Dendritic cell treated with granulocyte-macrophage colony-stimulating factor and Interleukin-4, amounts not matched to agents 40 ng/mL and 50 ng/mL, for 4 days (primary cell): ENCODE measurements around the gene ARHGAP23.
"Not testable (repeated sequence)": the region's sequence is repeated elsewhere in the genome, so short reads cannot be mapped to it uniquely, and the experiment has no call there.

ENCODE experiments used
- H3K27ac Mint-ChIP-seq: one replicate; pipeline ENCODE4 v1.8.0; 2022; ENCODE audit warnings: mild to moderate bottlenecking, mixed read lengths
- H3K27me3 Mint-ChIP-seq: one replicate; pipeline ENCODE4 v1.8.0; 2022; ENCODE audit warnings: mild to moderate bottlenecking, mixed read lengths
- H3K36me3 Mint-ChIP-seq: one replicate; pipeline ENCODE4 v1.8.0; 2022; ENCODE audit warnings: low read depth, mixed read lengths
- H3K4me1 Mint-ChIP-seq: one replicate; pipeline ENCODE4 v1.8.0; 2022; ENCODE audit warnings: low read depth, mixed read lengths
- H3K4me3 Mint-ChIP-seq: one replicate; pipeline ENCODE4 v1.8.0; 2022; ENCODE audit warnings: mild to moderate bottlenecking, moderate library complexity, mixed read lengths
- H3K9me3 Mint-ChIP-seq: one replicate; pipeline ENCODE4 v1.8.0; 2022; ENCODE audit warnings: mixed read lengths
- intact Hi-C: fragments of 100-400 bp; cut with micrococcal nuclease; formaldehyde crosslinking; loops from one replicate; pipeline ENCODE4 v1.15.0; 2022

ARHGAP23 gene

GRCh38 chr17:38508570-38508950, 80.3 kb downstream of the ARHGAP23 start:
- Mint-ChIP-seq H3K27ac (no peak overlapping the region), H3K4me3 (no peak overlapping the region), H3K9me3 (no peaks in the 10 kb centered on the region), H3K36me3 (no peaks in the 10 kb centered on the region), H3K27me3 (peaks cover 47% of the 10 kb centered on the region), H3K4me1 (peaks cover 7% of the 10 kb centered on the region)
- intact Hi-C loops, result no loop called here

DNA sequence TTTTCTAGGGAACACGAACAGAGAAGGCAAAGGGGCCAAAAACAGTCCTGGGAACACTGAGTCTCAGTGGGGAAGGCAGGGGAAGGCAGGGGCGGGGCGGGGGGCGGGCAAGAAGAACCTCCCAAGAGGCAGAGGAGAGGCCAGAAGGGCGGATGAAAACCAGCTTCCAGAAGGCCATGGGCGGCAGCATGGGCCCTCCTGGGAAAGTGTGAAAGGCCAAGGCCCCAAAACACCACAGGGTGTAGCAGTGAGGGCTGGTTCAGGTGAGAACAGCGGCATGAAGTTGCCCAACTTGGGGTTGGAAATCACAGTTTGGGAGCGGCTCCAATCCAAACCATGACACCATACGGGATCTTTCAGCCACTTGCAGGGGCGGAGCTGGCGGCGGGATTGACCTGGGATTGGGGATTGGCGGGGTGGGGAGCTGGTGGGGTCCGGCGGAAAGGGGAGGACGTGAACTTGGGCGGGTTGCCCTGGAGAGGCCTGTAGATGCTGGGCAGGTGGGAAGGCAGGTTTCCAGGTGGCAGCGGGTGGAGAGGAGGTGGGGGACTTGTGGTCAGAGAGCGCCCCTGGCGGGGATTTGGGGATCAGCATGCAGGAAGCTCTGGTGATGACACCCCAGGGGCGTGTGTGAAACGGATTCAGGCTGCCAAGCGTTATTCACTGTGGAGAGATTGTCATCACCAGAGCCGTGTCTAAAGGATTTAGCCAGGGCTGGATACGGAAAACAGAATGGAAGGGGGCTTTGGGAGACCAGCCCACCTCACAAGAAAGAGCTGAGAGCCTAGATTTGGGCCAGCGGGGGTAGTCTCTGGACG, 80.9 kb downstream of the ARHGAP23 start:
- H3K27ac Mint-ChIP-seq, result no peak overlapping the region
- intact Hi-C loops, result no loop called here
- no peaks in the 10 kb centered on the region for H3K9me3 Mint-ChIP-seq
- no peaks in the 10 kb centered on the region for H3K36me3 Mint-ChIP-seq
- peak overlapping the region; percentile 68 for H3K4me3 Mint-ChIP-seq
- H3K27me3 Mint-ChIP-seq, result peaks cover 47% of the 10 kb centered on the region
- peaks cover 7% of the 10 kb centered on the region for H3K4me1 Mint-ChIP-seq

DNA sequence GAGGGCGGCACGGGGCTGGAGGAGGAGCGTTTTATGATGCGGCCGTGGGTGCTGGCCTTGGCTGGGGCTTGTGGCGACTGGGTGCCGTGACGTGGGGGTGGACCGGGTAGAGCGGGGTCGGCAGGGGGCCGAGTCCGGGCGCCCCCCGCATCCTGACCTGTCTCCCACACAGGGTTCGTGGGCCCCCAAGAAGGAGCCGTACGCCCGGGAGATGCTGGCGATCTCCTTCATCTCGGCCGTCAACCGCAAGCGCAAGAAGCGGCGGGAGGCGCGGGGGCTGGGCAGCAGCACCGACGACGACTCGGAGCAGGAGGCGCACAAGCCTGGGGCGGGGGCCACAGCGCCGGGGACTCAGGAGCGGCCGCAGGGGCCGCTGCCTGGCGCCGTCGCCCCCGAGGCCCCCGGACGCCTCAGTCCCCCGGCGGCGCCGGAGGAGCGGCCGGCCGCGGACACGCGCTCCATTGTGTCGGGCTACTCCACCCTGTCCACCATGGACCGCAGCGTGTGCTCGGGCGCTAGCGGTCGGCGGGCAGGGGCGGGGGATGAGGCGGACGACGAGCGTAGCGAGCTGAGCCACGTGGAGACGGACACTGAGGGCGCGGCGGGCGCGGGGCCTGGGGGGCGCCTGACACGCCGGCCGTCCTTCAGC, 81.6 kb downstream of the ARHGAP23 start:
- peaks cover 52% of the 10 kb centered on the region for H3K27me3 Mint-ChIP-seq
- no peaks in the 10 kb centered on the region for H3K36me3 Mint-ChIP-seq
- no peaks in the 10 kb centered on the region for H3K9me3 Mint-ChIP-seq
- H3K4me1 Mint-ChIP-seq, result peaks cover 7% of the 10 kb centered on the region
- peak overlapping the region; percentile 68 for H3K4me3 Mint-ChIP-seq
- intact Hi-C loops, result no loop called here
- H3K27ac Mint-ChIP-seq, result no peak overlapping the region

DNA sequence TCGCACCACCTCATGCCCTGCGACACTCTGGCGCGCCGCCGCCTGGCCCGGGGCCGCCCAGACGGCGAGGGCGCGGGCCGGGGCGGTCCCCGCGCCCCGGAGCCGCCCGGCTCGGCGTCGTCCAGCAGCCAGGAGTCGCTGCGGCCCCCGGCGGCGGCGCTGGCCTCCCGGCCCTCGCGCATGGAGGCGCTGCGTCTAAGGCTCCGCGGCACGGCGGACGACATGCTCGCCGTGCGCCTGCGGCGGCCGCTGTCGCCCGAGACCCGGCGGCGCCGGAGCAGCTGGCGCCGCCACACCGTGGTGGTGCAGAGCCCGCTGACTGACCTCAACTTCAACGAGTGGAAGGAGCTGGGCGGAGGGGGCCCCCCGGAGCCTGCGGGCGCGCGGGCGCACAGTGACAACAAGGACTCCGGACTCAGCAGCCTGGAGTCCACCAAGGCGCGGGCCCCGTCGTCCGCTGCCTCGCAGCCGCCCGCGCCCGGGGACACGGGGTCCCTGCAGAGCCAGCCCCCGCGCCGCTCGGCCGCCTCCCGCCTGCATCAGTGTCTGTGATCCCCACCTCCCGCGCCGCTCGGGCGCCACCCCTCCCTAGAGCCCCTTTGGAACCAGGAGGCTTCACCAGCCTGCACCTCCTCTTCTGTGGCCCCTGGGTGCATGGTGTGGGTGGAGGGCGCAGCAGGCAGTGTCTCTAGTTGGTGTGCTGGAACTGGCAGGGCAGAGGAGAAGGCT, 82.3 kb downstream of the ARHGAP23 start:
- intact Hi-C loops, result no loop called here
- Mint-ChIP-seq H3K9me3 (no peaks in the 10 kb centered on the region), H3K4me3 (no peak overlapping the region), H3K4me1 (peaks cover 7% of the 10 kb centered on the region), H3K27ac (no peak overlapping the region), H3K36me3 (no peaks in the 10 kb centered on the region), H3K27me3 (peaks cover 55% of the 10 kb centered on the region)

- no peaks in the 10 kb centered on the region for H3K36me3 Mint-ChIP-seq
- H3K9me3 Mint-ChIP-seq, result no peaks in the 10 kb centered on the region
- intact Hi-C loops, result no loop called here
- H3K4me3 Mint-ChIP-seq, result no peak overlapping the region
- no peak overlapping the region for H3K27ac Mint-ChIP-seq
- peaks cover 60% of the 10 kb centered on the region for H3K27me3 Mint-ChIP-seq
- peaks cover 7% of the 10 kb centered on the region for H3K4me1 Mint-ChIP-seq
These were observed 83.2 kb downstream of the ARHGAP23 start for GRCh38 chr17:38511150-38512108.

DNA sequence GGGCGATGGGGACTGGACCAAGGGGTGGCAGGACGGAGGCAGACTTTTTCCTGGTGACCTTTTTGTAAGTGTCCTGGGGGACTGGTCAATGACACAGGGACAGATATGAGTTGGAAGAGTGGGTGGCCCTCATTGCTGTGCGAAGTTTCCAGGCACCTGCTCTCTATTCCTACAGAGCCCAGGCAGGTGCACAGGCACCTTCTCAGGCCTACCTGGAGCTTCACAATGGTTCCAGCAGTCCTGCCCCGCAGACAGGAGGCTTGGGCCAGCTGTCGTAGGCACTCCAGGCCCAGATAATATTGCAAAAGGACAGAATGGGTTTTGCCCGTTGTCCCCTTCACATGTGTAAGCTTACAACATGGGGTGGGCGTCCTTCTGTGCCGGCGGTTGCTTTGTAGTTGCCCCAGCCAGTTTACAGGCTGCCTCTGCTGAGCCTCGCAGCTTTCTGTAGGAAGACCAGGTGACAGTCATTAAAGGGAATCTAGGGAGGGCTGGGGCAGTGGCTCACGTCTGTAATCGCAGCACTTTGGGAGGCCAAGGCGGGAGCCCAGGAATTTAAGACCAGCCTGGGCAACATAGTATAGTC, 84.3 kb downstream of the ARHGAP23 start:
- H3K36me3 Mint-ChIP-seq, result no peaks in the 10 kb centered on the region
- peaks cover 60% of the 10 kb centered on the region for H3K27me3 Mint-ChIP-seq
- no peak overlapping the region for H3K4me3 Mint-ChIP-seq
- no peak overlapping the region for H3K27ac Mint-ChIP-seq
- peaks cover 7% of the 10 kb centered on the region for H3K4me1 Mint-ChIP-seq
- H3K9me3 Mint-ChIP-seq, result no peaks in the 10 kb centered on the region
- intact Hi-C loops, result no loop called here

DNA sequence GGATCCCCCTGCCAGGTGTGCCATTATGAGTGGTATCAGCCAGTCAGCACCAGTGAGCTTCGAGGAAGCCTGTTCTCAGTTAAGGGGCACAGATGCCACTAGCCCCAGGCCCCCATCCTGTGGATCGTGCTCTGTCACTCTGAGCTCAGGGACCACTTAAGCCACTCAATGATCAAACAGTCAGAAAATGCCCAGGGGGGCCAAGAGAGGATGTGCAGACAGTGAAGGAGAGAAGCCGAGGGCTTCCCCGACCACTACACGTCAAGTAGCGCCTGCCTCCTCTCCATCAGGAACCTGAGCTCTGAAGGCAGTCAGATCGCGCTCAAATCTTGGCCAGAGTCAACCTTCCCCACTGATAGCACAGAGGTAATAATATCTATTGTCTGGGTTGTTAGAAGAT, 98.3 kb downstream of the ARHGAP23 start:
- H3K4me1 Mint-ChIP-seq, H3K4me3 Mint-ChIP-seq, H3K36me3 Mint-ChIP-seq, H3K27ac Mint-ChIP-seq, intact Hi-C loops, H3K9me3 Mint-ChIP-seq: not testable (repeated sequence)
- peaks cover 47% of the 10 kb centered on the region for H3K27me3 Mint-ChIP-seq

GRCh38 chr17:38528141-38528540, 99.9 kb downstream of the ARHGAP23 start:
- H3K36me3 Mint-ChIP-seq, H3K27ac Mint-ChIP-seq, intact Hi-C loops, H3K4me3 Mint-ChIP-seq, H3K4me1 Mint-ChIP-seq, H3K9me3 Mint-ChIP-seq: not testable (repeated sequence)
- peaks cover 57% of the 10 kb centered on the region for H3K27me3 Mint-ChIP-seq

DNA sequence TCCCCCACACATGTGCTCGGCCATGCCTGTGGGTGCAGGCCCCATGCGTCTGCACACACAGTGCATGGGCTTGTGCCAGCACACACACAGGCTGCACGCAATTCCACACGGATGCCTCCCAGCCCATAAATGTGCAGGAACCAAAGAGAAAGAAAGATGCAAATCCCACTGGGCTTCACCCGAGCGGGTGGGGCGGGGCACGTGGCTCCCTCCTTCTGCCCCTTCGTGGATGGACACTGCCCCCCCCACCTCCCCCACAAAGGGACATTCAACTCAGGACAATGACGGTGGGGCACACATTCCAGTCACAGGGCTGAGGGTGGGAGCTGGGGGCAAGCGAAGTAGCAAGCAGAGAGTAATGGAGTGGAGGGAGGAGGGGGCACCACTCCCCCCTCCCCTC, 102.6 kb downstream of the ARHGAP23 start:
- H3K27ac Mint-ChIP-seq, intact Hi-C loops, H3K36me3 Mint-ChIP-seq, H3K9me3 Mint-ChIP-seq, H3K4me1 Mint-ChIP-seq, H3K4me3 Mint-ChIP-seq: not testable (repeated sequence)
- H3K27me3 Mint-ChIP-seq, result peaks cover 63% of the 10 kb centered on the region

DNA sequence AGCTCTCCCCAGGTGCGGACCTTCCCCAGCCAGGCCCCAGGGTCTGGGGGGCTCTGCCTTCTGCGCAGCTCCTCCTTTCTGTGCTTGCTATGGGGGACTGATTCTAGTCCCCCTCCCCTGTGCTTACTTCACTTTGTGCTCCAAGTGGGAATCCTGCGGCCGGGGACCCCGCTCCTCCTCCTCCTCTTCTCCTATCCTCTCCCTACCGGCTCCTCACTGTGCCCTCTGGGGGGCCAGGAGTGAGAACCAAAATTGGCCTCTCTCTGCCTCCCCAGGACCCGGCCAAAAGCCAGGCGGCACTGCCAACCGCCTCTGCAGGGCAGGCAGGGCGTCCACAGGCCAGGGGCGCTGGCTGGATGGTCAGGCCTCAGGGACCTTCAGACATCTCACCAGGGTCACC, 103.5 kb downstream of the ARHGAP23 start:
- peaks cover 67% of the 10 kb centered on the region for H3K27me3 Mint-ChIP-seq
- H3K4me1 Mint-ChIP-seq, H3K9me3 Mint-ChIP-seq, H3K27ac Mint-ChIP-seq, H3K36me3 Mint-ChIP-seq, intact Hi-C loops, H3K4me3 Mint-ChIP-seq: not testable (repeated sequence)

- H3K36me3 Mint-ChIP-seq, result no peaks in the 10 kb centered on the region
- no peak overlapping the region for H3K4me3 Mint-ChIP-seq
- H3K27ac Mint-ChIP-seq, result no peak overlapping the region
- H3K4me1 Mint-ChIP-seq, result no peaks in the 10 kb centered on the region
- H3K9me3 Mint-ChIP-seq, result no peaks in the 10 kb centered on the region
- H3K27me3 Mint-ChIP-seq, result peaks cover 68% of the 10 kb centered on the region
- intact Hi-C loops, result no loop called here
These were observed 104.2 kb downstream of the ARHGAP23 start for GRCh38 chr17:38532451-38532850.

DNA sequence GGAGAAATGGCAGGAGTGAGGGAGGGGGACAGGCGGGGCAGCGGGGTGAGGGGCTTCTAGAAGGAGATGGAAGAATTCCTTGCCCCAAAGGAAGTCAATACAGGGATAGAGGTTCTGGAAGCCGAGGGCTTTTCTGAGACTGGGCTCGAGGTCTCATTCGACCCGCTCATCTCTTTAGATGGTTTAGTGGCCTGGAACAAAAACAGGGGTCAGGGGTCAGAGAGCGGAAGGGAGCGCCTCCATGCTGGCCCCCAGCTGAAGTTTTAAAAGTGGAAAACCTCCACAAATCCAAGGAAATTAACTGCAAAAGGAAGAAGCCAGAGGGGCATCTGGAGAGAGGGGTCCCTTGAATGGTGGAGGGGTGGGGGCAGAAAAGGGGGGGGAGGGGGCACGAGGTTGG, 105.0 kb downstream of the ARHGAP23 start:
- intact Hi-C loops, result no loop called here
- H3K9me3 Mint-ChIP-seq, result no peaks in the 10 kb centered on the region
- H3K4me1 Mint-ChIP-seq, result no peaks in the 10 kb centered on the region
- no peak overlapping the region for H3K4me3 Mint-ChIP-seq
- no peaks in the 10 kb centered on the region for H3K36me3 Mint-ChIP-seq
- peaks cover 61% of the 10 kb centered on the region for H3K27me3 Mint-ChIP-seq
- H3K27ac Mint-ChIP-seq, result no peak overlapping the region

DNA sequence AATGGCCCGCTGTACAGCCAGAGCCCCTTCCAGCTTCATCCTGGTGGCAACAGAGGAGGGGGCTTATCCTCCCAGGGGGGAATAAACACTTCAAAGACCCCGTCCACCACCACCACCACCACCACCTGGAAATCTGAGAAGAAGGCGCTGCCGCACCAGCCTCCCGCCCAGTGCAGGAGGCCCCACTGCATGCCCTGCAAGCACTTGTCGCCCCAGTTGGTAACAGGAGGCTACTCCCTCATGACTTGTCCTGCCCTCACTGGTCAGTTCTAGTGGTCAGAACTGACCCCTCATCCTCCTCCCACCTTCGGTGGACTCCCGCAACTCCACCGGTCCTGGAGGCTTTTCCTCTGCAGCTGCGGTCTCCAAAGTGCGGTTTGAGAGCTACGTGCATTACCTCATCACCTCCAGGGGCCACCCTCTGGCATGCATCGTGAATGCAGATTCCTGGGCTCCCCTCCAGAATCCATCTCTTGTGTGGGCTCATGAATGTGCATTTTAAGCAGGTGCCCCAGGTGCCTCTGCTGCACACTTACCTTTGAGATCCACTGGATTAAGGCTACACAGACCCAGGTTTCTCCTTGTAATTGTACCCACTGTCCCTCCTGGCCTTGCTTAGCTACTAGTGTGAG, 105.7 kb downstream of the ARHGAP23 start:
- Mint-ChIP-seq H3K9me3 (no peaks in the 10 kb centered on the region), H3K36me3 (no peaks in the 10 kb centered on the region), H3K27me3 (peaks cover 57% of the 10 kb centered on the region), H3K4me3 (no peak overlapping the region), H3K4me1 (no peaks in the 10 kb centered on the region), H3K27ac (no peak overlapping the region)
- intact Hi-C loops, result no loop called here
